Measurements from ENCODE around the gene PRKCG. TPM values are rescaled to one million over a fixed set of nuclear protein-coding genes. Genes with fewer than 3 reads are reported as not detected.

PRKCG gene
- total RNA-seq, 1 experiment from 2014 or later: 0.84 TPM

DNA sequence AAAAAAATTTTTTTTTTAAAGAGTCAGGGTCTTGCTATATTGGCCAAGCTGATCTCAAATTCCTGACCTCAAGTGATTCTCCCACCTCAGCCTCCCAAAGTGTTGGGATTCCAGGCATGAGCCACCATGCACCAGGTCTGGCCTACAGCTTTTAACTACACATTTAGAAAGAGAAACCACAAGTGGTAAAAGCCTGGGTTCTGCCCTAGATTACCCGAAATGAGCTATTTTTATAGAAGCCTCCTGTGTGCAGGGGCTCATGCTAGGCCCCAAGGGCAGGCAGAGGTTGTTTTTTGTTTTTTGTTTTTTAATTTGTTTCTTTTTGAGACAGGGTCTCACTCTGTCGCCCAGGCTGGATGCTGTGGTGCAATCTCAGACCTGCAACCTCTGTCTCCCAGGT lies 28.3 kb upstream of the PRKCG start:
- intact Hi-C loops (cut with micrococcal nuclease; ENCODE audit: unreplicated experiment): no loop called here
- no peak overlapping the region for H3K4me3 ChIP-seq (ENCODE audit: low read depth, low read length, poor library complexity, severe bottlenecking)
- H3K36me3 ChIP-seq (ENCODE audit: insufficient read depth, low read length, poor library complexity, severe bottlenecking): no peaks in the 10 kb centered on the region
- H3K27me3 ChIP-seq (replicated peaks; ENCODE audit: insufficient read depth, low read depth, low read length, poor library complexity): no peaks in the 10 kb centered on the region
- DNase-seq (ENCODE audit: low spot score): no peak
- BruUV-seq (replicated peaks): no TSS peak
- H3K4me1 ChIP-seq (ENCODE audit: insufficient read depth, low read length, poor library complexity, severe bottlenecking): peaks cover 15% of the 10 kb centered on the region
- ChIA-PET POLR2A (ENCODE audit: low non-redundant PET) (no interaction called here), CTCF (interaction anchor here (0.7 to 1.4 kb wide), 2 partner anchors 29 to 170 kb away, joined by 3 to 5 read pairs; no protein-coding TSS in a partner anchor)
- H3K27ac ChIP-seq (ENCODE audit: low read depth, low read length, poor library complexity, severe bottlenecking): no peak overlapping the region
- H3K9me3 ChIP-seq (ENCODE audit: low read depth, low read length, poor library complexity, severe bottlenecking): no peaks in the 10 kb centered on the region
- TF ChIP-seq EZH2 (IDR thresholded peaks at IDR 0.05; ENCODE audit: borderline replicate concordance, low read depth, low read length, poor library complexity, severe bottlenecking) (no peak), CTCF (conservative IDR thresholded peaks at IDR 0.05; ENCODE audit: low read depth, low read length) (no peak)

- no peak for DNase-seq (ENCODE audit: low spot score)
- H3K27ac ChIP-seq (ENCODE audit: low read depth, low read length, poor library complexity, severe bottlenecking): no peak overlapping the region
- H3K36me3 ChIP-seq (ENCODE audit: insufficient read depth, low read length, poor library complexity, severe bottlenecking): no peaks in the 10 kb centered on the region
- intact Hi-C loops (cut with micrococcal nuclease; ENCODE audit: unreplicated experiment): no loop called here
- no TSS peak for BruUV-seq (replicated peaks)
- ChIA-PET POLR2A (ENCODE audit: low non-redundant PET) (no interaction called here), CTCF (no interaction called here)
- H3K27me3 ChIP-seq (replicated peaks; ENCODE audit: insufficient read depth, low read depth, low read length, poor library complexity): no peaks in the 10 kb centered on the region
- no peaks in the 10 kb centered on the region for H3K9me3 ChIP-seq (ENCODE audit: low read depth, low read length, poor library complexity, severe bottlenecking)
- H3K4me3 ChIP-seq (ENCODE audit: low read depth, low read length, poor library complexity, severe bottlenecking): no peak overlapping the region
- H3K4me1 ChIP-seq (ENCODE audit: insufficient read depth, low read length, poor library complexity, severe bottlenecking): peaks cover 16% of the 10 kb centered on the region
- TF ChIP-seq EZH2 (IDR thresholded peaks at IDR 0.05; ENCODE audit: borderline replicate concordance, low read depth, low read length, poor library complexity, severe bottlenecking) (no peak), CTCF (conservative IDR thresholded peaks at IDR 0.05; ENCODE audit: low read depth, low read length) (no peak)
These were observed 17.6 kb upstream of the PRKCG start for GRCh38 chr19:53864308-53864836.

DNA sequence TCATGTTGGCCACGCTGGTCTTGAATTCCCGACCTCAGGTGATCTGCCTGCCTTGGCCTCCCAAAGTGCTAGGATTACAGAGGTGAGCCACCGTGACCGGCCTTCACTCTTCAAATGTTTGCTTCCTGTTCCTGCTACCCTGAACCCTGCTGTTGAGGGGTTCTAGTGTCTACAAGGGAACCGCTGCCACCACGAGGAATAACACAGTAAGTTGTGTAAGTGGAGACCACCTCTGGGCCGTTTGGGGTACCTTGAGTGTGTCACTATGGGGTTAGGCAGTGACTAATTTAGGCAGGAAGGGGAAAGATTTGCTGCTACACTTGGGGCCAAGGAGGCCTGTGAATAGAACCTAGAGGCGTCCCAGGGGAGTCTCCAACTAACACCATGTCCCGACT lies 16.5 kb upstream of the PRKCG start:
- intact Hi-C loops (cut with micrococcal nuclease; ENCODE audit: unreplicated experiment): no loop called here
- BruUV-seq (replicated peaks): no TSS peak
- POLR2A ChIA-PET (ENCODE audit: low non-redundant PET): no interaction called here
- CTCF ChIA-PET: no interaction called here
- DNase-seq (ENCODE audit: low spot score): no peak
- H3K36me3 ChIP-seq (ENCODE audit: insufficient read depth, low read length, poor library complexity, severe bottlenecking): no peaks in the 10 kb centered on the region
- H3K27ac ChIP-seq (ENCODE audit: low read depth, low read length, poor library complexity, severe bottlenecking): peak overlapping the region; percentile 86
- peak overlapping the region; percentile 70 for H3K4me3 ChIP-seq (ENCODE audit: low read depth, low read length, poor library complexity, severe bottlenecking)
- TF ChIP-seq CTCF (conservative IDR thresholded peaks at IDR 0.05; ENCODE audit: low read depth, low read length) (no peak), EZH2 (IDR thresholded peaks at IDR 0.05; ENCODE audit: borderline replicate concordance, low read depth, low read length, poor library complexity, severe bottlenecking) (no peak)
- no peaks in the 10 kb centered on the region for H3K9me3 ChIP-seq (ENCODE audit: low read depth, low read length, poor library complexity, severe bottlenecking)
- H3K4me1 ChIP-seq (ENCODE audit: insufficient read depth, low read length, poor library complexity, severe bottlenecking): peaks cover 16% of the 10 kb centered on the region
- no peaks in the 10 kb centered on the region for H3K27me3 ChIP-seq (replicated peaks; ENCODE audit: insufficient read depth, low read depth, low read length, poor library complexity)
